ENCODE data around the gene IRF4.

IRF4 gene

DNA sequence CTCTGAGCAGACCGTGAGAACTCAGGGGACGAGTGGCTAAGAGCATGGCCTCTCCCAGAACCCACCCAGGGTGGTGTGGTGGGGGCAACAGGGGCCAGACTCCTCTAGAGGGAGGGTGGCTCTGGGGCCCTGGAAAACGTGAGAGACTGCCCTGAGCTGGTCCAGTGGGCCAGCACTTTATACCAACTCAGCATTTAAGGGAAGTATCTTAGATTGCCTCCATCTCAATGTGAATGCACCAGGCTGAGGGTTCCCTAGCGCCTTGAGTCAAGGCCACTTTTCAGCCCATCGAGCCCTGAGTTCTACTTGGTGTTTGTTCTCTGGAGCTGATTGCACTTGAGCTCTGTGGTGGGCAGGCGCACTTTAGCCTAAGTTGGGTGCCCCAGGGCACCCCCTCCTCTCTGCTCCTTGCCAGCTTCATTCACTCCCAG is 42.0 kb upstream of the IRF4 start:
- Histone ChIP-seq H3K9me3 (ENCODE audit: control insufficient read depth, insufficient read depth, low read depth, low read length) (no peaks in the 10 kb centered on the region), H3K27ac (ENCODE audit: extremely low read depth, low read depth, low read length) (no peak overlapping the region), H3K4me3 (ENCODE audit: low read depth, low read length) (no peak overlapping the region), H3K4me1 (ENCODE audit: control insufficient read depth, insufficient read depth, low read length) (no peaks in the 10 kb centered on the region), H3K36me3 (ENCODE audit: control insufficient read depth in 2 of 2, insufficient read depth in 1 of 2, low read length in 2 of 2) (peaks cover 0 to 3% of the 10 kb centered on the region in 2 experiments; a peak in 1 of 3 replicates)
- ChIA-PET CTCF (interaction anchor here (0.6 to 2.6 kb wide), 4 partner anchors 11 to 27 kb away, joined by 3 to 23 read pairs (median 4); no protein-coding TSS in a partner anchor), POLR2A (no interaction called here)
- TF ChIP-seq MEIS1 (CRISPR knock-in tag; IDR thresholded peaks at IDR 0.05; ENCODE audit: borderline replicate concordance) = no peak
- TF ChIP-seq ZBTB44 (tag by site-specific recombination; IDR thresholded peaks at IDR 0.05) = no peak
- TF ChIP-seq ZNF707 (tag by site-specific recombination; IDR thresholded peaks at IDR 0.05) = no peak
- TF ChIP-seq ZNF621 (tag by site-specific recombination; IDR thresholded peaks at IDR 0.05) = no peak
- TF ChIP-seq YY2 (tag by site-specific recombination; IDR thresholded peaks at IDR 0.05) = no peak
- TF ChIP-seq ZNF473 (tag by site-specific recombination; IDR thresholded peaks at IDR 0.05) = no peak
- no peak for TF ChIP-seq RBAK (tag by site-specific recombination; IDR thresholded peaks at IDR 0.05)
- no peak for TF ChIP-seq ZBTB49 (tag by site-specific recombination; IDR thresholded peaks at IDR 0.05; ENCODE audit: low read depth)
- TF ChIP-seq ZNF792 (tag by site-specific recombination; IDR thresholded peaks at IDR 0.05) = no peak
- TF ChIP-seq ZNF585B (tag by site-specific recombination; IDR thresholded peaks at IDR 0.05) = no peak
- no peak for TF ChIP-seq ZNF174 (tag by site-specific recombination; IDR thresholded peaks at IDR 0.05)
- no peak for TF ChIP-seq ZNF639 (tag by site-specific recombination; IDR thresholded peaks at IDR 0.05)
- no peak for TF ChIP-seq BCL11A (tag by site-specific recombination; IDR thresholded peaks at IDR 0.05; ENCODE audit: low read depth)
- no peak for TF ChIP-seq ZNF785 (tag by site-specific recombination; IDR thresholded peaks at IDR 0.05)
- TF ChIP-seq MYNN (tag by site-specific recombination; IDR thresholded peaks at IDR 0.05; ENCODE audit: borderline replicate concordance) = no peak

- H3K4me1 ChIP-seq (ENCODE audit: control insufficient read depth, insufficient read depth, low read length) = no peaks in the 10 kb centered on the region
- CTCF ChIA-PET = interaction anchor here (0.9 to 2.6 kb wide), 5 partner anchors 8 to 162 kb away, joined by 3 to 23 read pairs (median 5); no protein-coding TSS in a partner anchor
- H3K27ac ChIP-seq (ENCODE audit: extremely low read depth, low read depth, low read length) = no peak overlapping the region
- H3K9me3 ChIP-seq (ENCODE audit: control insufficient read depth, insufficient read depth, low read depth, low read length) = no peaks in the 10 kb centered on the region
- H3K36me3 ChIP-seq (ENCODE audit: control insufficient read depth in 2 of 2, insufficient read depth in 1 of 2, low read length in 2 of 2) = peaks cover 0 to 3% of the 10 kb centered on the region in 2 experiments; a peak in 1 of 3 replicates
- POLR2A ChIA-PET = no interaction called here
- no peak overlapping the region for H3K4me3 ChIP-seq (ENCODE audit: low read depth, low read length)
- TF ChIP-seq ZNF350 (tag by site-specific recombination; IDR thresholded peaks at IDR 0.05) (no peak), SP3 (tag by site-specific recombination; IDR thresholded peaks at IDR 0.05) (no peak), ZNF138 (tag by site-specific recombination; IDR thresholded peaks at IDR 0.05; ENCODE audit: borderline replicate concordance) (no peak), ZNF623 (tag by site-specific recombination; IDR thresholded peaks at IDR 0.05) (no peak), YY2 (tag by site-specific recombination; IDR thresholded peaks at IDR 0.05) (no peak), GLIS2 (tag by site-specific recombination; IDR thresholded peaks at IDR 0.05) (no peak), ZNF560 (tag by site-specific recombination; IDR thresholded peaks at IDR 0.05; ENCODE audit: borderline replicate concordance) (no peak), PRDM1 (tag by site-specific recombination; IDR thresholded peaks at IDR 0.05) (no peak), ZNF221 (tag by site-specific recombination; IDR thresholded peaks at IDR 0.05; ENCODE audit: borderline replicate concordance) (no peak), ZNF133 (tag by site-specific recombination; IDR thresholded peaks at IDR 0.05) (no peak), ZNF501 (tag by site-specific recombination; IDR thresholded peaks at IDR 0.05) (no peak), ZBTB20 (tag by site-specific recombination; IDR thresholded peaks at IDR 0.05) (no peak), MEIS1 (CRISPR knock-in tag; IDR thresholded peaks at IDR 0.05; ENCODE audit: borderline replicate concordance) (no peak), ZNF398 (tag by site-specific recombination; IDR thresholded peaks at IDR 0.05) (no peak)
- TF ChIP-seq, protein P1, sequence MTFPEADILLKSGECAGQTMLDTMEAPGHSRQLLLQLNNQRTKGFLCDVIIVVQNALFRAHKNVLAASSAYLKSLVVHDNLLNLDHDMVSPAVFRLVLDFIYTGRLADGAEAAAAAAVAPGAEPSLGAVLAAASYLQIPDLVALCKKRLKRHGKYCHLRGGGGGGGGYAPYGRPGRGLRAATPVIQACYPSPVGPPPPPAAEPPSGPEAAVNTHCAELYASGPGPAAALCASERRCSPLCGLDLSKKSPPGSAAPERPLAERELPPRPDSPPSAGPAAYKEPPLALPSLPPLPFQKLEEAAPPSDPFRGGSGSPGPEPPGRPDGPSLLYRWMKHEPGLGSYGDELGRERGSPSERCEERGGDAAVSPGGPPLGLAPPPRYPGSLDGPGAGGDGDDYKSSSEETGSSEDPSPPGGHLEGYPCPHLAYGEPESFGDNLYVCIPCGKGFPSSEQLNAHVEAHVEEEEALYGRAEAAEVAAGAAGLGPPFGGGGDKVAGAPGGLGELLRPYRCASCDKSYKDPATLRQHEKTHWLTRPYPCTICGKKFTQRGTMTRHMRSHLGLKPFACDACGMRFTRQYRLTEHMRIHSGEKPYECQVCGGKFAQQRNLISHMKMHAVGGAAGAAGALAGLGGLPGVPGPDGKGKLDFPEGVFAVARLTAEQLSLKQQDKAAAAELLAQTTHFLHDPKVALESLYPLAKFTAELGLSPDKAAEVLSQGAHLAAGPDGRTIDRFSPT (tag by site-specific recombination; IDR thresholded peaks at IDR 0.05) = no peak
Observed at GRCh38 chr6:350371-350770, 41.2 kb upstream of the IRF4 start.
